Panc1 (cell line): ENCODE measurements around the gene AP4M1. TPM values are rescaled to one million over a fixed set of nuclear protein-coding genes. Genes with fewer than 3 reads are reported as not detected.
A peak's percentile ranks its signal among the peaks of the same experiment; 100 is the strongest.

Experiments used
- ATAC-seq: fragments of 200-7000 bp; cut with Tn5 transposase; 2 replicates; pipeline ENCODE4 v1.9.1; 2020; ENCODE audit warnings: mild to moderate bottlenecking, moderate library complexity
- BruUV-seq: library from RNA; stranded (reverse); fragments of 400-500 nt; replicated peaks from 2 replicates; lab custom pipeline; 2021; lab: Mats Ljungman, UMichigan
- CTCF ChIA-PET: fragments of 300-600 bp; sonication (Branson Sonifier 250); formaldehyde crosslinking; loops from one replicate; lab custom pipeline; 2022; ENCODE audit warnings: antibody characterized with exemption; lab: Charles Lee
- POLR2A ChIA-PET: fragments of 300-600 bp; sonication (Branson Sonifier 250); formaldehyde crosslinking; loops from one replicate; lab custom pipeline; 2022; ENCODE audit warnings: antibody characterized with exemption; lab: Charles Lee
- DNase-seq: peaks from one replicate; pipeline ENCODE4 v3.0.0-alpha.2; 2010; ENCODE audit warnings: low read depth, low spot score
- H3K27ac ChIP-seq: 2 replicates; pipeline ENCODE4 v1.5.1; 2011; ENCODE audit warnings: mild to moderate bottlenecking, low read length, inconsistent platforms
- H3K27me3 ChIP-seq: fragments of 200-500 bp; sonication (Bioruptor generic); 2 replicates; pipeline ENCODE4 v1.6.0; 2014; ENCODE audit warnings: low read length, inconsistent platforms; ENCODE audit not compliant: control insufficient read depth, insufficient read depth
- H3K36me3 ChIP-seq: fragments of 200-500 bp; sonication (Bioruptor generic); 2 replicates; pipeline ENCODE4 v1.5.1; 2014; ENCODE audit warnings: inconsistent platforms, mild to moderate bottlenecking, low read length, moderate library complexity; ENCODE audit not compliant: control insufficient read depth, insufficient read depth
- H3K4me1 ChIP-seq: 2 replicates; pipeline ENCODE4 v1.5.1; 2011; ENCODE audit warnings: inconsistent platforms, mild to moderate bottlenecking, low read length, moderate library complexity; ENCODE audit not compliant: control insufficient read depth, insufficient read depth
- H3K4me3 ChIP-seq, 2 experiments: 2 replicates each; pipeline ENCODE4 v1.5.1; 2011 to 2012; ENCODE audit warnings: low read depth in 2 of 2, low read length in 2 of 2, mild to moderate bottlenecking in 2 of 2, inconsistent platforms in 1 of 2, moderate library complexity in 1 of 2
- H3K9me3 ChIP-seq: fragments of 200-500 bp; sonication (Bioruptor generic); 2 replicates; pipeline ENCODE4 v1.5.1; 2014; ENCODE audit warnings: low read depth, mild to moderate bottlenecking, inconsistent platforms, low read length, moderate library complexity; ENCODE audit not compliant: control insufficient read depth, insufficient read depth
- CTCF ChIP-seq: fragments of 450-650 bp; IDR thresholded peaks from 2 replicates; pipeline ENCODE4 v1.5.1; 2017; ENCODE audit warnings: mild to moderate bottlenecking
- POLR2AphosphoS5 ChIP-seq: IDR thresholded peaks from 2 replicates; pipeline ENCODE4 v1.6.1; 2012; ENCODE audit warnings: mild to moderate bottlenecking, low read depth, low read length, moderate library complexity
- REST ChIP-seq, 2 experiments: IDR thresholded peaks; 2 replicates each; pipeline ENCODE4 v1.6.1; 2011 to 2012; ENCODE audit warnings: low read depth in 2 of 2, control low read depth in 1 of 2, low read length in 1 of 2, mild to moderate bottlenecking in 1 of 2, moderate library complexity in 1 of 2; ENCODE audit not compliant: insufficient read depth in 1 of 2
- SIN3A ChIP-seq: IDR thresholded peaks from 2 replicates; pipeline ENCODE4 v1.6.1; 2012; ENCODE audit warnings: low read depth, mild to moderate bottlenecking, low read length, moderate library complexity, borderline replicate concordance; ENCODE audit not compliant: insufficient read depth
- TCF7L2 ChIP-seq: IDR thresholded peaks from 2 replicates; pipeline ENCODE4 v1.6.1; 2011; ENCODE audit warnings: mild to moderate bottlenecking, low read depth, low read length, inconsistent platforms
- in situ Hi-C: cut with HindIII; loops from 2 replicates; pipeline ENCODE4 v1.10.0; 2016; ENCODE audit warnings: low sequenced_read_pairs, low pct_unique_long_range_greater_than_20kb
- intact Hi-C: fragments of 100-400 bp; cut with micrococcal nuclease; formaldehyde crosslinking; loops from one replicate; pipeline ENCODE4 v1.10.0; 2022; ENCODE audit not compliant: unreplicated experiment
- total RNA-seq: library from RNA; stranded (reverse); gene quantifications from one replicate; pipeline ENCODE4 v1.2.1, GENCODE V29; 2021; ENCODE audit not compliant: unreplicated experiment

Gene AP4M1
- total RNA-seq, 1 experiment from 2014 or later: 42.6 TPM

- POLR2A ChIA-PET: interaction anchor here (0.6 to 1.0 kb wide), 5 partner anchors 24 to 108 kb away, joined by 3 to 11 read pairs (median 4); no protein-coding TSS in a partner anchor
- intact Hi-C loops: no loop called here
- CTCF ChIA-PET: interaction anchor here (0.5 to 1.2 kb wide), 2 partner anchors 23 to 93 kb away, joined by 3 to 5 read pairs; no protein-coding TSS in a partner anchor
Observed at GRCh38 chr7:100124301-100125230, 23.1 kb downstream of the AP4M1 start.

More at GRCh38 chr7:100124301-100125230, 23.1 kb downstream of the AP4M1 start:
- TSS peak; percentile 57 for BruUV-seq
- no peak overlapping the region for H3K4me3 ChIP-seq
- no peaks in the 10 kb centered on the region for H3K27me3 ChIP-seq
- in situ Hi-C loops: no loop called here
- H3K9me3 ChIP-seq: no peaks in the 10 kb centered on the region
- DNase-seq (no peak), ATAC-seq (no peak)
- H3K4me1 ChIP-seq: peaks cover 27% of the 10 kb centered on the region
- H3K36me3 ChIP-seq: peaks cover 2% of the 10 kb centered on the region; the same call in 1 of the 2 replicates
- no peak overlapping the region for H3K27ac ChIP-seq
- TF ChIP-seq CTCF (no peak), REST (IDR thresholded peaks at IDR 0.05; ENCODE audit: insufficient read depth in 1 of 2, low read depth in 2 of 2, low read length in 1 of 2) (no peak), POLR2AphosphoS5 (no peak), TCF7L2 (no peak), SIN3A (no peak)
